ENCODE data around the gene PIK3C2G.

The PIK3C2G gene

DNA sequence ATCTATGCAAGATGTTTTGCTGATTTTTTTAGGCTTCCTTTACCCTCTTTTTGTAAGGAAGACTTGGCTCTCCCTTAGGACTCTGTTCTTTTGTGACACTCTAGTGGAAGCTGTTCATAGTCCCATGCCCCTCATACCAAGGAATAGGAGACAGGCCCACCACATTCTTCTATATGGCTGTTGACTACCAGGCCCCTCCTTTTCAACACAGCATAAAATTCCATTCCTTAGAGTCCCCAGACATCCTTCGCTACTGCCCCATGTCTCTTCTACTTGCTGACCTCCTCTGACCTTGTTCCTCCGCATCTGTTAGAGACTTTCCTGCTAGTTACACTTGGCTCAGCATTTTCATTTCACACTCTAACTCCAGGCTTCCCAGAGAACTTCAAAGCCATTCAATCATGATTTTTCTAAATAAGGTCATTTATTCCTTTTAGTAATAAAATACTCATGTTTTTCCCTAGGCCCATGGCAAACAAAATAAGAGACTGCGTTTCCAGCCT is 9.7 kb downstream of the PIK3C2G start:
- in situ Hi-C loops (cut with HindIII; ENCODE audit: low sequenced_read_pairs), result no loop called here
- no peak overlapping the region for H3K4me3 ChIP-seq (ENCODE audit: low read depth, low read length)
- TF ChIP-seq, protein P1, sequence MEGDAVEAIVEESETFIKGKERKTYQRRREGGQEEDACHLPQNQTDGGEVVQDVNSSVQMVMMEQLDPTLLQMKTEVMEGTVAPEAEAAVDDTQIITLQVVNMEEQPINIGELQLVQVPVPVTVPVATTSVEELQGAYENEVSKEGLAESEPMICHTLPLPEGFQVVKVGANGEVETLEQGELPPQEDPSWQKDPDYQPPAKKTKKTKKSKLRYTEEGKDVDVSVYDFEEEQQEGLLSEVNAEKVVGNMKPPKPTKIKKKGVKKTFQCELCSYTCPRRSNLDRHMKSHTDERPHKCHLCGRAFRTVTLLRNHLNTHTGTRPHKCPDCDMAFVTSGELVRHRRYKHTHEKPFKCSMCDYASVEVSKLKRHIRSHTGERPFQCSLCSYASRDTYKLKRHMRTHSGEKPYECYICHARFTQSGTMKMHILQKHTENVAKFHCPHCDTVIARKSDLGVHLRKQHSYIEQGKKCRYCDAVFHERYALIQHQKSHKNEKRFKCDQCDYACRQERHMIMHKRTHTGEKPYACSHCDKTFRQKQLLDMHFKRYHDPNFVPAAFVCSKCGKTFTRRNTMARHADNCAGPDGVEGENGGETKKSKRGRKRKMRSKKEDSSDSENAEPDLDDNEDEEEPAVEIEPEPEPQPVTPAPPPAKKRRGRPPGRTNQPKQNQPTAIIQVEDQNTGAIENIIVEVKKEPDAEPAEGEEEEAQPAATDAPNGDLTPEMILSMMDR (IDR thresholded peaks at IDR 0.05; ENCODE audit: low read depth, low read length, missing control alignments), result no peak
- DNase-seq (ENCODE audit: low read depth), result no peak

- TF ChIP-seq, protein P1 (IDR thresholded peaks at IDR 0.05; ENCODE audit: low read depth, low read length, missing control alignments), result no peak
- H3K4me3 ChIP-seq (ENCODE audit: low read depth, low read length), result no peak overlapping the region
- in situ Hi-C loops (cut with HindIII; ENCODE audit: low sequenced_read_pairs), result no loop called here
- DNase-seq (ENCODE audit: low read depth), result no peak
Measured at GRCh38 chr12:18275981-18276380, 14.7 kb downstream of the PIK3C2G start.

GRCh38 chr12:18277196-18277595 is 15.9 kb downstream of the PIK3C2G start:
- DNase-seq (ENCODE audit: low read depth), result no peak
- in situ Hi-C loops (cut with HindIII; ENCODE audit: low sequenced_read_pairs), result no loop called here
- TF ChIP-seq, protein P1 (IDR thresholded peaks at IDR 0.05; ENCODE audit: low read depth, low read length, missing control alignments), result no peak
- no peak overlapping the region for H3K4me3 ChIP-seq (ENCODE audit: low read depth, low read length)

DNA sequence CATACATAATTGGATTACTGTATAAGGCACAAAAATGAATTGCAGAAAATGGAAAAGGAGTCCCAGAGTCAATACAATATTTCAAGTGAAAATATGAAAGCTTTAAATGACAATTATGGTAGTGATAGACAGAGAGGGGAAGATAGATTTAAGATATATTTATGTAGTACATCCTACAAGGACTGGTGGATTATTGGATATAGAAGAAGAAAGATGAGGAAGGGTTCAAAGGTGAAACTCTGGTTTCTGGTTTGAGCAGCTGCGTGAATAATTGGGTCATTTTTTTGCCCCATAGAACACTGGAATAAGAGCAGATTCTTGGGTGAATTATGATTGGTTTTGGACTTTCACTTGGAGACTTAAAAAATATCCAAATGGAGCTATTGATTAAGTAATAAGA is 19.4 kb downstream of the PIK3C2G start:
- in situ Hi-C loops (cut with HindIII; ENCODE audit: low sequenced_read_pairs), result no loop called here
- TF ChIP-seq, protein P1 (IDR thresholded peaks at IDR 0.05; ENCODE audit: low read depth, low read length, missing control alignments), result no peak
- no peak overlapping the region for H3K4me3 ChIP-seq (ENCODE audit: low read depth, low read length)

GRCh38 chr12:18281941-18282340 is 20.6 kb downstream of the PIK3C2G start:
- in situ Hi-C loops (cut with HindIII; ENCODE audit: low sequenced_read_pairs), result no loop called here
- TF ChIP-seq, protein P1 (IDR thresholded peaks at IDR 0.05; ENCODE audit: low read depth, low read length, missing control alignments), result no peak
- peak; percentile 27 for DNase-seq (ENCODE audit: low read depth)
- no peak overlapping the region for H3K4me3 ChIP-seq (ENCODE audit: low read depth, low read length)

More for the DNA sequence above, 19.4 kb downstream of the PIK3C2G start:
- DNase-seq (ENCODE audit: low read depth), result no peak

DNA sequence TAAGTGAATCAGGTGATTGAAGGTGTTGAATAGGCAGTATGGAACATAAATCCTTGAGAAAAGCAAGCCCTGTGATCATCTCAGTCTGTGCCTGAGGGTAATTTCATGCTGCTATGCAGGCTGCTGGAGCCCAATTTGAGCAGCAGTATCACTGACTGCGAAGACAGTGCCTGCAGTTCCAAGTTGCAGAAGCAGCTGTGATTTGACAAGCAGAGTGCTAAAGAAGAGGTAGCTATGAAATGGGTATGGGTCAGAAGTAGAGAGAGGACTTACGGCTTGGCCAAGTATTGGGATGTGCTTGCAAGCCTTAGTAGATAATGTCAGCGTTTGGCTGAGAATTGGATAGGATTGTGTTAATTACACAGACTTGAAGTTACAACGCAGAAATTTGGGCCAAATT is 22.5 kb downstream of the PIK3C2G start:
- TF ChIP-seq, protein P1 (IDR thresholded peaks at IDR 0.05; ENCODE audit: low read depth, low read length, missing control alignments), result no peak
- in situ Hi-C loops (cut with HindIII; ENCODE audit: low sequenced_read_pairs), result no loop called here
- DNase-seq (ENCODE audit: low read depth), result no peak
- no peak overlapping the region for H3K4me3 ChIP-seq (ENCODE audit: low read depth, low read length)

DNA sequence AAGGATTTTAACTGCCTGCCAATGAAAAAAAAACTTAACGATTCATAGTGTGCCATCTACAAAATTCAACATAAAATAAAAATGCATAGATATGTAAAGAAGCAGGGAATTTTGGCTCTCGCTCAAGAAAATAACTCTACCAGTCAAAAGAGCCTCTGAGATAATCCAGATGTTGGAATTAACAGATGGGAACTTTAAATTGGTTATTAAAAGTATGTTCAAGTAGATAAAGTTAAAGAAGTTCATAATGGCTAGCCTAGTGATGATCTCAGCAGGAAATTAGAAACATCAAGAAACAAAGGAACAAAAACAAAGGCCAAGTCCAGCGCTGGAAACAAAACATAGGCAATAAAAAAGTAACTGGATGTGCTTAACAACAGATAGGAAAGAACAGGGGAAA is 23.1 kb downstream of the PIK3C2G start:
- TF ChIP-seq, protein P1 (IDR thresholded peaks at IDR 0.05; ENCODE audit: low read depth, low read length, missing control alignments), result no peak
- no peak for DNase-seq (ENCODE audit: low read depth)
- H3K4me3 ChIP-seq (ENCODE audit: low read depth, low read length), result no peak overlapping the region
- in situ Hi-C loops (cut with HindIII; ENCODE audit: low sequenced_read_pairs), result no loop called here

Measured in astrocyte of the cerebellum (primary cell).